Measurements from ENCODE around the gene ZNF225.
"Not testable (repeated sequence)": the region's sequence is repeated elsewhere in the genome, so short reads cannot be mapped to it uniquely, and the experiment has no call there.

The ZNF225 gene

GRCh38 chr19:44113138-44113783, at the start of gene ZNF225:
TSS of gene ZNF225 (plus strand) at chr19:44113399. CDS start at chr19:44115828, 2,429 bp downstream.
- peak; percentile 97 to 100 for DNase-seq

GRCh38 chr19:44066305-44066704, 46.9 kb upstream of the ZNF225 start:
- no peak for DNase-seq

- no peak for DNase-seq
These were observed 43.8 kb upstream of the ZNF225 start for GRCh38 chr19:44069415-44069814.

DNA sequence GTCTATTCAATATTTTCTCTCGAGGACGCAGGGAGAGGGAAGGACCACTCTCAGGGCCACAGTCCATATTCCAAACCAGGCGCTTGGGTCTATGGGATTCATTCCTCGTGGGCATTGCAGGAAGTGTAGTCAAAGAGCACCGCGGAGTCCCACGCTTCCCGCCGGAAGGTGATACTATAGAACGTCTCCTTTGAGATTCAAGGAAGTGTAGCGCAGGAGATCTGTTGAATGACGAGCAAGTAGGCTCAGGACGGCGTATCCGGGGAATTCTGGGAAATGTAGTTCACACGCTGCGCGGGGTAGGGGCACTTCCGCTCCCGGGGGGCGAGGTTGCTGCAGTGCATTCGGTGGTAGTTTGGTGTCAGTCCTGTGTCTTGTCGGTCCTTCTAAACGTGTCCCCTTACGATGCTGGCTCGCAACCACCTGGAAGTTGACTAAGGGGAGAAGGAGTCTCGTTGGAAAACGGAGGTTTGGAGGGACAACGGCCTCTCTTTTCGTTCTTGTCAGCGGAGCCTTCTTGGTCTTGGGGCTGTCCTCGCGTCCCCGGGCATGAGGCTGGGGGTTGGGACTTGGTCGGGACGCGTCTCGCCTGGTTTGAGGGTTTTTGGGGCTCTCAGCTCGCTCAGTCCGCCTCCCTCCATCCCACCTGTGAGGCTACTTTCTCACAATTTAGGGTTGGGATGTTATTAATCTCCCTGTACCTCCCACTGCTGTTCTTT, 41.2 kb upstream of the ZNF225 start, which contains the start of gene ZNF284:
Gene ZNF284, plus strand, starts transcription at position 336 of the 719 bp plus-strand sequence. CDS start 4,231 bp downstream, outside the sequence.
- peak; percentile 90 for DNase-seq

DNA sequence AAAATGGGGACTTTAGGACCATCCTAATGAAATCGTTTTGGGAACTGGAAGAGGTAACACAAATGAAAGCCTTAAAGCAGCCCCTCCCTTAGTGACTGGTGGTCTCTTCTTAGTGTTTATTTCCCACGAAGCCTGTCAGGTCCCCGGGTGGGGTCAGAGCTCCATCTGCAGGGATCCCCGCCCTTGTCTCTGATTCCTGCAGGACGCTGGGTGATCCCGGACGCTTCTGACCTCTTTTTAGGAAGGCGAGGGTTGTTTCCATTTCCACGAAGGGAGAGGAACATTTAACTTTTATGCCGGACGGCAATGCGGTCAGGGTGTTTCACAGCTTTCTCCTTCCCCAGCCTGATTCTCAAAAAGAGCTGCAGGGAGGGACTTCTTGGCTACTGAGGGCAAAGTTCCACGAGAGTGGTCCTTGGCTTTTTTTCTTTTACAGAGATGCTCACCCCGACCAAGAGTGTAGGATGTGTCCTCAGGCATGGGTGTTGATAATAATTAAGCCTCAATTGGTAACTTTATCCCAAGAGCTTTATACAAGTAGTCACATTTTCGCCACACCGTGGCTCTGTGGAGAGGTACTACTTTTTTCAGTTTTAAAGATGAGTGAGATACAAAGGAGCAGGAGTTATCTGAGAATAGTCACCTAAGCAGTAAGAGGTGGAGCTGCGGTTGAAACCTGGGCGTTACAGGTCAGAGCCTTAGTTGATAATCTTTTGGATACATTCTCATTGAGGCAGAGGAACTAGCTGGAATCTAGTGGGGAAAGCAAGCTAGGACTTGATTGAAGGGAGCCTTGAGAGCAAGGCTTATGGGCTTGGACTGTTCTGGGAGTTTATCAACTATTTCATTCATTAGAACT, 40.4 kb upstream of the ZNF225 start:
- DNase-seq: no peak

DNA sequence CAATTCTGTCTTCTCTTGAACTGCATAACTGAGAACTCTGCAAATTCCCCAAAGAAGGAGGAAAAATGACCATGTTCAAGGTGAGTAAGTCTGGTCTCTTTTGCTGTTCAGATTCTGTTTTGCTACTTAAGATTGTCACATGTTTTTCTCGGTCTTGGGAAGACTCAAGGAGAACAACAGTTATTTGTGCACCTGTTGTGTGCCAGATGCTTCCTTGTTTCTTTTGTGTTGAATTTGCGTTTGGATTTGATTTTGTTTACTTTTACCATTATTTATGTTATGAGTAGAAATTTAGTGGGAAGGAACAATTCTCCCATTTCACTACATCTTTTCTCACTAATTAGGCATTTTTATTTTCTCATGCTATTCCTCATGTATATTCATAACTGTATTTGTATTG, 36.9 kb upstream of the ZNF225 start:
- DNase-seq: no peak

DNA sequence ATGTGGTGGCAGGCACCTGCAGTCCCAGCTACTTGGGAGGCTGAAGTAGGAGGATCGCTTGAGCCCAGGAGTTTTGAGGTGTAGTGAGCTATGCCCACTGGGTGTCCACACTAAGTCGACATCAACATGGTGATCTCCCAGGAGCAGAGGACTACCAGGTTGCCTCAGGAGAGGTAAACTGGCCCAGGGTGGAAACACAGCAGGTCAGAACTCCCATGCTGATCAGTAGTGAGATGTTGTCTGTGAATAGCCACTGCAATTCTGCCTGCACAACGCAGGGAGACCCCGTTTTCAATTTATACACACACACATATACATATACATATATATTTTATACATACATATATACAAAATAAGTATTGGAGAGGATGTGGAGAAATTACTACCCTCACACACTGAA, 21.1 kb upstream of the ZNF225 start:
- no peak for DNase-seq

DNA sequence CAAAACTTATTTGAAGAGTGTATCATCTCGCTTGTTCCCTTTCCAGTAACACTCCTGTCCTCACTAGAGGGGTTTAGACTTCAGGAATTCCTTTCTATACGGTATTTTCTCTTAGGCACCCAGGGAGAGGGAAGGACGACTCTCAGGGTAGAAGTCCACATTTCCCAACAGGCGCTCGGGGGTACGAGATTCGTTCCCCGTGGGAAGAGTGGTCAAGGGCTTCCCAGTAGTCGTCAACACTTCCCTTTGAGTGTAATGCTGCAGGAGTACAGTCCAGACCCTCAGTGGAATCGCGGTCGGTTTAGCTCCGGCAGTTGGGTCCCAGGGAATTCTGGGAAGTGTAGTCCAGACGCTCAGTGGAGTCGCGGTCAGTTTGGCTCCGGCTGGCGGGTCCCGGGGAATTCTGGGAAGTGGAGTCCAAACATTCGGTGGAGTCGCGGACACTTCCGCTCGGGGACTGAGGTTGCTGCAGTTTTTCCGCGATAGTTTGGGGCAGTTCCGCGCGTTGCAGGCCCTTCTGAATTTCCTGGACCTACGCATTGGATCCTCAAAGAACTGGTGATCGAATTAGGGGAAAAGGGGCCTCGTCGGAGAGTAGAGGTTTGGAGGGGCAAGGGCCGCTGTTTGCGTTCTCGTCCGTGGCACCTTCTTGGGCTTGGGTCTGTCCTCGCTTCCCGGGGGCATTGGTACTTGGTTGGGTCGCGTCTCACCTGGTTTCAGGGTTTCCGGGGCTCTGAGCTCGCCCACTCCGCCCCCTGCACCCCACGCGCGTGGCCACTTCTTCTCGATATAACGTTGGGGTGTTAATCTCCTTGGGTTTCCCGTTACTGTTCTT, 19.1 kb upstream of the ZNF225 start, which contains the start of gene ZNF224:
Gene ZNF224, plus strand, starts transcription at position 431 of the 835 bp plus-strand sequence. CDS start 3,513 bp downstream, outside the sequence.
- DNase-seq: peak; percentile 88 to 92

DNA sequence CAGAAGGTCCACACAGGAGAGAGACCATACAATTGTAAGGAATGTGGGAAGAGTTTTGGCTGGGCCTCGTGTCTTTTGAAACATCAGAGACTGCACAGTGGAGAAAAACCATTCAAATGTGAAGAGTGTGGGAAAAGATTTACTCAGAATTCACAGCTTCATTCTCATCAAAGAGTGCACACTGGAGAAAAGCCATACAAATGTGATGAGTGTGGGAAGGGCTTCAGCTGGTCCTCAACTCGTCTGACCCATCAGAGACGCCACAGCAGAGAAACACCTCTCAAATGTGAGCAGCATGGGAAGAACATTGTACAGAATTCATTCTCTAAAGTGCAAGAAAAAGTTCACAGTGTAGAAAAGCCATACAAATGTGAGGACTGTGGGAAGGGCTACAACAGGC, 5.4 kb upstream of the ZNF225 start:
- no peak for DNase-seq

- no peak for DNase-seq
These were observed 3.7 kb upstream of the ZNF225 start for GRCh38 chr19:44109458-44109857.

DNA sequence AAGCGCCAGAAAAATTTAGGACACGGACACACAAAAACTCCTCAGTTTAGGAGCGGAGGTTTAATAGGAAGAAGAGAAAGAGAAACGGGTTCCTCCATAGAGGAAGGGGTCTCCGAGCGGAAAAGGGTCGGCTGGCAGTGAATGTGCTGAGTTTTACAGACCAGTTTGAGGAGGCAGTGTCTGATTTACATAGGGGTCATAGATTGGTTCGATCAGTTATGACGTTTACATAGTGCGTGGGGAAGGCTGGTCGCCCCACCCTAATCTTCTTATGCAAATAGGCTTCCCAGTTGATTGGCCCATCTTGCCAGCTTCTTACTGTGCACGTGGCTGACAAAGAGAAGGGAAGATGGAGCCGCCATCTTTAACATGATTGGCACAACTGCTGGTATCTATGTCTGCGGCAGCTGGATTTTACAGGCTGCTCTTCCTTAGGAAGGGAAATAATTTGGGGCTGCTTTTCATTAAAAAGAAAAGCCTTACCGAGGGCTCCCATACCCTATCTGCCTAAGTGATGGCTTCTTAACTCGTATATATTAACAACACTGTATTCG, 1.2 kb upstream of the ZNF225 start:
- peak in 1 of 2 donors; percentile 1 for DNase-seq

GRCh38 chr19:44112802-44113137, 429 bp upstream of the ZNF225 start:
- no peak for DNase-seq

GRCh38 chr19:44113784-44114390, 688 bp downstream of the ZNF225 start:
- no peak for DNase-seq

DNA sequence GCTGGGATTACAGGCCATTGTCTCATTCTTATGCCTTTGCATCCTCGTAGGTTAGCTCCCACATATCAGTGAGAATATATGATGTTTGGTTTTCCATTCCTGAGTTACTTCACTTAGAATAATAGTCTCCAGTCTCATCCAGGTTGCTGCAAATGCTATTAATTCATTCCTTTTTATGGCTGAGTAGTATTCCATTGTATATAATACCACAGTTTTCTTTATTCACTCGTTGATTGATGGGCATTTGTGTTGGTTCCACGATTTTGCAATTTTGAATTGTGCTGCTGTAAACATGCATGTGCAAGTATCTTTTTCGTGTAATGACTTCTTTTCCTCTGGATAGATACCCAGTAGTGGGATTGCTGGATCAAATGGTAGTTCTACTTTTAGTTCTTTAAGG, 8.0 kb downstream of the ZNF225 start:
- DNase-seq: not testable (repeated sequence)

GRCh38 chr19:44131955-44132354, 18.8 kb downstream of the ZNF225 start:
- DNase-seq: no peak

DNA sequence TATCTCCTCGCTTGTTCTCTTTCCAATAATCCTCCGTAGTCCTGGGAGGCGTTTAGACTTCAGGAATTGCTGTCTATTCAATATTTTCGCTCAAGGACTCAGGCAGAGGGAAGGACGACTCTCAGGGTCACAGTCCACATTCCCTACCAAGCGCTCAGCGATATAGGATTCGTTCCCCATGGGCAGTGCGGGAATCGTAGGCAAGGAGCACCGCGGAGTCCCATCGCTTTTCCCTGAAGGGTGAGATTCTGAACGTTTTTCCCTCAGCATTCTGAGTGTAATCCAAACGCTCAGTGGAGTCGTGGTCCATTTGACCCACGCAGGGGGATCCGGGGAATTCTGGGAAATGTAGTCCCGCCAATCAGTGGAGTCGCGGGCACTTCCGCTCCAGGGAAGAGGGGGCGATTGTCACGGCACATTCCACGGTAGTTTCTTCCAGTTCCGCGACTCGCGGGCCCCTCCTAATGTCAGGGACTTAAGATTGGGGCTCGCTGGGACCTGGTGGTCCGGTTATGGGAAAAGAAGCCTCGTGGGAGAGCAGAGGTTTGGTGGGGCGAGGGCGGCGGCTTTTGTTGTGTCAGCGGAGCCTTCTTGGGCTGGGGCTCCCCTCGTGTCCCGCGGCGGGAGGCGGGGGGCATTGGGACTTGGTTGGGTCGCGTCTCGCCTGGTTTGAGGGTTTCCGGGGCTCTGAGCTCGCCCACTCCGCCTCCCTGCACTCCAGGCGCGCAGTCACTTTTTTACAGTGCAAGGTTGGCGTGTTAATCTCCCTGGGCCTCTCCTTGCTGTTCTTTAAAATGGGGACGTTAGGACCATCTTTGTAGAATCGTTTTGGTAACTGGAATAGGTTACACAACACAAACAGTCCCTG, 28.2 kb downstream of the ZNF225 start, which contains the start of gene ZNF234:
Gene ZNF234, plus strand, starts transcription at position 364 of the 868 bp plus-strand sequence. CDS start 3,079 bp downstream, outside the sequence.
- DNase-seq: peak; percentile 67 to 85

- DNase-seq: no peak
These were observed 28.8 kb downstream of the ZNF225 start for GRCh38 chr19:44142059-44142433.

- DNase-seq: no peak
These were observed 36.6 kb downstream of the ZNF225 start for GRCh38 chr19:44149776-44150175.

DNA sequence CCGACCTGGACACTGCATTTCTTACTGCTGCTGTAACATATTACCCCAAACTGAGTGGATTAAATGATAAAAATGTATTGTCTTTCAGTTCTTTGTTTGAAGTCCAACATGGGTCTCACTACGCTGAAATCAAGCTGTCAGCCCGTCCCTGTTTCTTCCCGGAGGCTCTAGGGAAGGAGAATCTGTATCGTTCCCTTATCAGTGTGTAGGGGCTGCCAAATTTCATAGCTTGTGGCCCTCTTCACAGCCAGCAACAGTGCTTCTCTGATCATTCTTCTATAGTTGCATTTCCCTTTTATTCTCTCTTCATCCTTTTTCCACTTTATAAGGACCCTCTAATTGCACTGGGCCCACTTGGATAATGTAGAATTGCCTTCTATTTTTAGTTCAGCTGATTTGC, 38.3 kb downstream of the ZNF225 start:
- DNase-seq: no peak

DNA sequence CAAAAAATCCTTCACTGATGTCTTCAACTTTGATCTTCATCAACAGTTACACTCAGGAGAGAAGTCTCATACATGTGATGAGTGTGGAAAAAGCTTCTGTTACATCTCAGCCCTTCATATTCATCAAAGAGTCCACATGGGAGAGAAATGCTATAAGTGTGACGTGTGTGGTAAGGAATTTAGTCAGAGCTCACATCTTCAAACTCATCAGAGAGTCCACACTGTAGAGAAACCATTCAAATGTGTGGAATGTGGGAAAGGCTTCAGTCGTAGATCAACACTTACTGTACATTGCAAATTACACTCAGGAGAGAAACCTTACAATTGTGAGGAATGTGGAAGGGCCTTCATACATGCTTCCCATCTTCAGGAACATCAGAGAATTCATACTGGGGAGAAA, 43.3 kb downstream of the ZNF225 start:
- DNase-seq: no peak

Data from hippocampal formation (tissue), 2 donors.